ENCODE measurements around the gene SNX7.

Gene SNX7

DNA sequence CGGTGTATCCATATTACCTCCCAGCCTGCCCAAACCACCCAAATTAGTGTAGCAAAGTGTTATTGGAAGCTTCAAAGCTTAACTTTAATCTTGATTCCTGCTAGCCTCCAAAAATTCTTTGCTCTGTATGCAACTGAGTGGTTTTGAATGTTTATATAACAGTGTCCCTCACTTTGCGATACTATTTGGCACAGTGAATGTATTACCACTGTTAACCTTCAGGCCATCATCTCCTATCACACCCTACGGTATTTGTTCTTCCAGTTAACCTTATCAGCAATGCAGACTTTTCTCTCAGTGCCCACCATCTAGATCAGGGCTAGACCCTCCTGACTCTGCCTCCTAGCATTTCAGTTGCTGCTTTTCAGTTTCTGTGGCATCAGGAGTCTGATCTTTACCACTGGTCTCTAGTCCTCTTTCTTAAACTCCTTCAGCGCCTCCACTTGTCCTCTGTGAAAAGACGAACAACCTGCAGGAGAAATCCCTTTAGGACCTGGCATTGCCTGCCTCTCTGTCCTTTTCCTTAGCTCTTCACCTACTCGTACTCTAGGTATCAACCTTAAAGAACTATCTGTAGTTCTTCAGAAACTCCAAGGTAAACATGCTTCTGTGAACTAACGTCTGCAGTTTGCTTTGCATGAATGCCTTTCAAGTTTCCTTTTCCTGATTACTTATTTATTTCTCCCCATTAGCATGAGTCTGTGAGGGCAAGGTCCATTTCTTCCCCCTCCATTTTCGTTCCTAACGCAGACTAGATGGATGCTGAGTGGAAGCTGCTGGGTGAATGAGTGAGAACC, 71.7 kb downstream of the SNX7 start:
- TF ChIP-seq, protein P1, sequence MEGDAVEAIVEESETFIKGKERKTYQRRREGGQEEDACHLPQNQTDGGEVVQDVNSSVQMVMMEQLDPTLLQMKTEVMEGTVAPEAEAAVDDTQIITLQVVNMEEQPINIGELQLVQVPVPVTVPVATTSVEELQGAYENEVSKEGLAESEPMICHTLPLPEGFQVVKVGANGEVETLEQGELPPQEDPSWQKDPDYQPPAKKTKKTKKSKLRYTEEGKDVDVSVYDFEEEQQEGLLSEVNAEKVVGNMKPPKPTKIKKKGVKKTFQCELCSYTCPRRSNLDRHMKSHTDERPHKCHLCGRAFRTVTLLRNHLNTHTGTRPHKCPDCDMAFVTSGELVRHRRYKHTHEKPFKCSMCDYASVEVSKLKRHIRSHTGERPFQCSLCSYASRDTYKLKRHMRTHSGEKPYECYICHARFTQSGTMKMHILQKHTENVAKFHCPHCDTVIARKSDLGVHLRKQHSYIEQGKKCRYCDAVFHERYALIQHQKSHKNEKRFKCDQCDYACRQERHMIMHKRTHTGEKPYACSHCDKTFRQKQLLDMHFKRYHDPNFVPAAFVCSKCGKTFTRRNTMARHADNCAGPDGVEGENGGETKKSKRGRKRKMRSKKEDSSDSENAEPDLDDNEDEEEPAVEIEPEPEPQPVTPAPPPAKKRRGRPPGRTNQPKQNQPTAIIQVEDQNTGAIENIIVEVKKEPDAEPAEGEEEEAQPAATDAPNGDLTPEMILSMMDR (IDR thresholded peaks at IDR 0.05; ENCODE audit: insufficient read depth, low read length, poor library complexity, severe bottlenecking), result no peak
- Histone ChIP-seq H3K27me3 (replicated peaks; ENCODE audit: control insufficient read depth, insufficient read depth, low read length) (no peaks in the 10 kb centered on the region), H3K36me3 (ENCODE audit: control insufficient read depth, insufficient read depth, low read length) (no peaks in the 10 kb centered on the region), H3K4me3 (replicated peaks; ENCODE audit: low read depth, low read length) (no peak overlapping the region)
- no peak for DNase-seq (ENCODE audit: extremely low read depth, insufficient read length)

GRCh38 chr1:98733782-98734112, 72.2 kb downstream of the SNX7 start:
- H3K4me3 ChIP-seq (replicated peaks; ENCODE audit: low read depth, low read length), result no peak overlapping the region
- H3K27me3 ChIP-seq (replicated peaks; ENCODE audit: control insufficient read depth, insufficient read depth, low read length), result no peaks in the 10 kb centered on the region
- H3K36me3 ChIP-seq (ENCODE audit: control insufficient read depth, insufficient read depth, low read length), result no peaks in the 10 kb centered on the region
- TF ChIP-seq, protein P1 (IDR thresholded peaks at IDR 0.05; ENCODE audit: insufficient read depth, low read length, poor library complexity, severe bottlenecking), result no peak
- no peak for DNase-seq (ENCODE audit: extremely low read depth, insufficient read length)

- H3K27me3 ChIP-seq (replicated peaks; ENCODE audit: control insufficient read depth, insufficient read depth, low read length), result no peaks in the 10 kb centered on the region
- DNase-seq (ENCODE audit: extremely low read depth, insufficient read length), result no peak
- TF ChIP-seq, protein P1 (IDR thresholded peaks at IDR 0.05; ENCODE audit: insufficient read depth, low read length, poor library complexity, severe bottlenecking), result no peak
Observed at GRCh38 chr1:98735756-98736155, 74.2 kb downstream of the SNX7 start.

GRCh38 chr1:98737835-98738234, 76.3 kb downstream of the SNX7 start:
- DNase-seq (ENCODE audit: extremely low read depth, insufficient read length), result no peak
- TF ChIP-seq, protein P1 (IDR thresholded peaks at IDR 0.05; ENCODE audit: insufficient read depth, low read length, poor library complexity, severe bottlenecking), result no peak
- no peaks in the 10 kb centered on the region for H3K27me3 ChIP-seq (replicated peaks; ENCODE audit: control insufficient read depth, insufficient read depth, low read length)
- no peaks in the 10 kb centered on the region for H3K36me3 ChIP-seq (ENCODE audit: control insufficient read depth, insufficient read depth, low read length)
- no peak overlapping the region for H3K4me3 ChIP-seq (replicated peaks; ENCODE audit: low read depth, low read length)

More at GRCh38 chr1:98735756-98736155, 74.2 kb downstream of the SNX7 start:
- no peaks in the 10 kb centered on the region for H3K36me3 ChIP-seq (ENCODE audit: control insufficient read depth, insufficient read depth, low read length)
- H3K4me3 ChIP-seq (replicated peaks; ENCODE audit: low read depth, low read length), result no peak overlapping the region

DNA sequence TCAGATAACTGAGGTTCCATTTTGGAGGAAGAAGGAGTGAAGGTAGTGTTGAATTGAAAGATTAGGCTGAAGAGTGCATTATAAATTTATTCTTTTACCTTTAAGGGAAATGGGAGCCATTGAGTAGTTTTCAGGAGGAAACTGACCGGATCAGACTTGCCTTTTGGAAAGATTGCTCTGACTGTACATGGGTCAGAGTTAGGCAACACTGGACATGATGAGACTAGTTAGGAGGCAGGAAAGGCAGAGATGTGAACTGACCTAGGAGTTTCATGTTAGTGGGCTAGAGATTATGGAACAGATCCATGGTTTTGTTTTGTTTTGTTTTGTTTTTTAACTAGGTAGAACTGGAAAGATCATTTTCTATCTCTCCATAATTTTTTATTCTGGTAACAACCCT, 78.2 kb downstream of the SNX7 start:
- TF ChIP-seq, protein P1 (IDR thresholded peaks at IDR 0.05; ENCODE audit: insufficient read depth, low read length, poor library complexity, severe bottlenecking), result no peak
- no peak for DNase-seq (ENCODE audit: extremely low read depth, insufficient read length)
- no peaks in the 10 kb centered on the region for H3K27me3 ChIP-seq (replicated peaks; ENCODE audit: control insufficient read depth, insufficient read depth, low read length)
- no peaks in the 10 kb centered on the region for H3K36me3 ChIP-seq (ENCODE audit: control insufficient read depth, insufficient read depth, low read length)
- no peak overlapping the region for H3K4me3 ChIP-seq (replicated peaks; ENCODE audit: low read depth, low read length)
